ENCODE data around the gene ZBTB32.
"Not testable (repeated sequence)": the region's sequence is repeated elsewhere in the genome, so short reads cannot be mapped to it uniquely, and the experiment has no call there.

The ZBTB32 gene

DNA sequence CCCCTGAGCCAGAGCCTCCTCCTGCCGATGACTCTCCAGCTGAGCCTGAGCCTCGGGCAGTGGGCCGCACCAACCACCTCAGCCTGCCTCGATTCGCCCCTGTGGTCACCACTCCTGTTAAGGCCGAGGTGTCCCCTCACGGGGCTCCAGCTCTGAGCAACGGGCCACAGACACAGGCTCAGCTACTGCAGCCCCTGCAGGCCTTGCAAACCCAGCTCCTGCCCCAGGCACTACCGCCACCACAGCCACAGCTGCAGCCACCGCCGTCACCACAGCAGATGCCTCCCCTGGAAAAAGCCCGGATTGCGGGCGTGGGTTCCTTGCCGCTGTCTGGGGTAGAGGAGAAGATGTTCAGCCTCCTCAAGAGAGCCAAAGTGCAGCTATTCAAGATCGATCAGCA, 17.0 kb downstream of the ZBTB32 start:
- no peak for TF ChIP-seq CTCF (IDR thresholded peaks at IDR 0.05; ENCODE audit: low read depth, low read length)
- no peak overlapping the region for H3K4me3 ChIP-seq (ENCODE audit: low read depth, low read length)

GRCh38 chr19:35722461-35722860, 18.1 kb downstream of the ZBTB32 start:
- no peak for TF ChIP-seq CTCF (IDR thresholded peaks at IDR 0.05; ENCODE audit: low read depth, low read length)
- H3K4me3 ChIP-seq (ENCODE audit: low read depth, low read length), result no peak overlapping the region

GRCh38 chr19:35722897-35723296, 18.5 kb downstream of the ZBTB32 start:
- no peak for TF ChIP-seq CTCF (IDR thresholded peaks at IDR 0.05; ENCODE audit: low read depth, low read length)
- H3K4me3 ChIP-seq (ENCODE audit: low read depth, low read length), result no peak overlapping the region

- no peak overlapping the region for H3K4me3 ChIP-seq (ENCODE audit: low read depth, low read length)
- no peak for TF ChIP-seq CTCF (IDR thresholded peaks at IDR 0.05; ENCODE audit: low read depth, low read length)
These were observed 19.3 kb downstream of the ZBTB32 start for GRCh38 chr19:35723671-35724070.

- H3K4me3 ChIP-seq (ENCODE audit: low read depth, low read length), result not testable (repeated sequence)
These were observed 19.8 kb downstream of the ZBTB32 start for GRCh38 chr19:35724132-35724531.

- no peak for TF ChIP-seq CTCF (IDR thresholded peaks at IDR 0.05; ENCODE audit: low read depth, low read length)
- H3K4me3 ChIP-seq (ENCODE audit: low read depth, low read length), result no peak overlapping the region
These were observed 20.2 kb downstream of the ZBTB32 start for GRCh38 chr19:35724560-35724959.

DNA sequence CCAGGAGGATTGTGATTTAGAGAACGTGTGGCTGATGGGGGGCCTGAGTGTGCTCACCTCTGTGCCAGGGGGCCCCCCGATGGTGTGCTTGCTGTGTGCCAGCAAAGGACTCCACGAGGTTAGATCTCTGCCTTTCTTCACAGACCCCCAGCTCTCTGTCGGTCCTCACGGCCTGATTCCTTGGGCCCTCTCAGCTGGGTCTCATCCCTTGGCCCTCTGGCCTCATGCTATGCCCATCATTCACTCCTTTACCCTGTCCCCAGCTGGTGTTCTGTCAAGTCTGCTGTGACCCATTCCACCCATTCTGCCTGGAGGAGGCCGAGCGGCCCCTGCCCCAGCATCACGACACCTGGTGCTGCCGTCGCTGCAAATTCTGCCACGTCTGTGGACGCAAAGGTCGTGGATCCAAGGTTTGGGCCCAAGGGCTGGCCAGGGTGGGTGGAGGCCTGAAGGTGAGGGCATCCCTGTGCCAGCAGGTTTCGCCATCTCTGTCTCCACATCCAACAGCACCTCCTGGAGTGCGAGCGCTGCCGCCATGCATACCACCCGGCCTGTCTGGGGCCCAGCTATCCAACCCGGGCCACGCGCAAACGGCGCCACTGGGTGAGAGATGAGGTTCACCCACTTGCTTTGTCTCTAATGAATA, 21.0 kb downstream of the ZBTB32 start:
- TF ChIP-seq CTCF (IDR thresholded peaks at IDR 0.05; ENCODE audit: low read depth, low read length), result no peak
- no peak overlapping the region for H3K4me3 ChIP-seq (ENCODE audit: low read depth, low read length)

All from WI38 (cell line).